HG02870 (cell line): ENCODE measurements around the gene INF2.
"Not testable (repeated sequence)": the region's sequence is repeated elsewhere in the genome, so short reads cannot be mapped to it uniquely, and the experiment has no call there.

Experiments used
- ATAC-seq: cut with Tn5 transposase; IDR thresholded peaks from one replicate; pipeline ENCODE4 v1.9.1; 2021; ENCODE audit warnings: mild to moderate bottlenecking, moderate library complexity; ENCODE audit not compliant: unreplicated experiment

The INF2 gene

GRCh38 chr14:104689109-104689880 lies at the start of gene INF2:
Gene INF2, plus strand, starts transcription at chr14:104689618. Its CDS starts 11,748 bp downstream, at chr14:104701366.
- ATAC-seq, result peak; percentile 38

- ATAC-seq, result no peak
Measured at GRCh38 chr14:104639885-104640548, 49.4 kb upstream of the INF2 start.

GRCh38 chr14:104640681-104641080 lies 48.7 kb upstream of the INF2 start:
- ATAC-seq, result no peak

GRCh38 chr14:104641753-104642539 lies 47.5 kb upstream of the INF2 start:
- ATAC-seq, result no peak

GRCh38 chr14:104642540-104642868 lies 46.9 kb upstream of the INF2 start:
- ATAC-seq, result no peak

- no peak for ATAC-seq
Measured at GRCh38 chr14:104643306-104643705, 46.1 kb upstream of the INF2 start.

- ATAC-seq, result no peak
Measured at GRCh38 chr14:104644091-104644635, 45.3 kb upstream of the INF2 start.

- ATAC-seq, result no peak
Measured at GRCh38 chr14:104644656-104645378, 44.6 kb upstream of the INF2 start.

GRCh38 chr14:104647467-104648043 lies 41.9 kb upstream of the INF2 start:
- no peak for ATAC-seq

GRCh38 chr14:104650057-104650980 lies 39.1 kb upstream of the INF2 start:
- ATAC-seq, result no peak

GRCh38 chr14:104650981-104651875 lies 38.2 kb upstream of the INF2 start:
- no peak for ATAC-seq

- ATAC-seq, result no peak
Measured at GRCh38 chr14:104651876-104652260, 37.5 kb upstream of the INF2 start.

GRCh38 chr14:104652386-104652785 lies 37.0 kb upstream of the INF2 start:
- ATAC-seq, result no peak

- ATAC-seq, result not testable (repeated sequence)
Measured at GRCh38 chr14:104653130-104653920, 36.1 kb upstream of the INF2 start.

- ATAC-seq, result no peak
Measured at GRCh38 chr14:104654119-104654518, 35.3 kb upstream of the INF2 start.

- no peak for ATAC-seq
Measured at GRCh38 chr14:104655128-104655848, 34.1 kb upstream of the INF2 start.
